SK-N-SH (cell line): ENCODE measurements around the gene DNAH10. TPM values are rescaled to one million over a fixed set of nuclear protein-coding genes. Genes with fewer than 3 reads are reported as not detected.

Source experiments
- CTCF ChIA-PET: fragments of 300-600, 350-600 bp; formaldehyde crosslinking; extraction: SDS; loops from one replicate; lab custom pipeline; 2021; lab: Yijun Ruan, JAX
- POLR2A ChIA-PET: fragments of 350-600 bp; sonication (Branson Sonifier 250); formaldehyde crosslinking; extraction: SDS; loops from one replicate; lab custom pipeline; 2020; ENCODE audit warnings: antibody characterized with exemption, inconsistent platforms; lab: Yijun Ruan, JAX
- DNase-seq: peaks from one replicate; pipeline ENCODE4 v3.0.0; 2012
- H2AFZ ChIP-seq: fragments of 200-600 bp; sonication (generic); 2 replicates; pipeline ENCODE4 v1.8.1; 2016; ENCODE audit warnings: antibody characterized with exemption, mild to moderate bottlenecking, low read depth
- H3F3A ChIP-seq: fragments of 200-600 bp; sonication (generic); replicated peaks from 2 replicates; pipeline ENCODE3; 2016; ENCODE audit warnings: antibody characterized with exemption, mild to moderate bottlenecking; ENCODE audit not compliant: insufficient read depth
- H3K27ac ChIP-seq, 2 experiments: fragments of 200-500 bp in 1 of 2; fragments of 200-600 bp in 1 of 2; sonication (Bioruptor generic) in 1 of 2; sonication (generic), shearing (Covaris generic) in 1 of 2; 2 replicates each; pipeline versions ENCODE4 v1.5.1 to v1.6.1; 2014 to 2016; ENCODE audit warnings: low read depth in 2 of 2, inconsistent platforms in 1 of 2, low read length in 1 of 2, mild to moderate bottlenecking in 1 of 2, mixed read lengths in 1 of 2
- H3K27me3 ChIP-seq: fragments of 200-600 bp; sonication (generic), shearing (Covaris generic); 2 replicates; pipeline ENCODE4 v1.6.1; 2016; ENCODE audit warnings: mixed run types; ENCODE audit not compliant: insufficient read depth
- H3K36me3 ChIP-seq, 2 experiments: fragments of 200-500 bp in 1 of 2; fragments of 200-600 bp in 1 of 2; sonication (Bioruptor generic) in 1 of 2; sonication (generic) in 1 of 2; replicated peaks in 1 of 2; 2 replicates each; pipeline versions ENCODE3 to v1.5.1; 2014 to 2016; ENCODE audit warnings: low read length in 1 of 2, mild to moderate bottlenecking in 1 of 2; ENCODE audit not compliant: insufficient read depth in 2 of 2, control insufficient read depth in 1 of 2
- H3K4me1 ChIP-seq, 2 experiments: fragments of 200-500 bp in 1 of 2; fragments of 200-600 bp in 1 of 2; sonication (Bioruptor generic) in 1 of 2; sonication (generic), shearing (Covaris generic) in 1 of 2; 2 replicates each; pipeline versions ENCODE4 v1.5.1 to v1.6.1; 2014 to 2016; ENCODE audit warnings: low read depth in 1 of 2, low read length in 1 of 2, mixed run types in 1 of 2; ENCODE audit not compliant: insufficient read depth in 2 of 2, control insufficient read depth in 1 of 2
- H3K4me2 ChIP-seq: fragments of 200-600 bp; sonication (generic), shearing (Covaris generic); 2 replicates; pipeline ENCODE4 v1.6.1; 2017; ENCODE audit warnings: mixed run types
- H3K4me3 ChIP-seq, 2 experiments: fragments of 200-500 bp in 1 of 2; fragments of 200-600 bp in 1 of 2; sonication (Bioruptor generic) in 1 of 2; sonication (generic), shearing (Covaris generic) in 1 of 2; 2 replicates each; pipeline versions ENCODE4 v1.5.1 to v1.8.1; 2014 to 2016; ENCODE audit warnings: low read depth in 2 of 2, inconsistent platforms in 1 of 2, low read length in 1 of 2, mild to moderate bottlenecking in 1 of 2, mixed read lengths in 1 of 2, moderate library complexity in 1 of 2
- H3K79me2 ChIP-seq: fragments of 200-600 bp; sonication (generic); 2 replicates; pipeline ENCODE4 v1.8.1; 2017; ENCODE audit warnings: mild to moderate bottlenecking; ENCODE audit not compliant: insufficient read depth
- H3K9ac ChIP-seq: fragments of 200-600 bp; sonication (generic); 2 replicates; pipeline ENCODE4 v1.6.1; 2017; ENCODE audit warnings: mixed run types
- H3K9me2 ChIP-seq: fragments of 200-600 bp; sonication (generic); 2 replicates; pipeline ENCODE4 v1.6.1; 2017; ENCODE audit warnings: mixed run types
- H3K9me3 ChIP-seq: fragments of 200-600 bp; sonication (generic); 2 replicates; pipeline ENCODE4 v1.6.1; 2017; ENCODE audit warnings: mixed run types, mild to moderate bottlenecking, moderate library complexity
- H4K20me1 ChIP-seq: fragments of 200-600 bp; sonication (generic); 2 replicates; pipeline ENCODE4 v1.6.1; 2017; ENCODE audit warnings: mild to moderate bottlenecking, mixed run types; ENCODE audit not compliant: insufficient read depth
- CTCF ChIP-seq: fragments of 200-600 bp; sonication (generic); IDR thresholded peaks from 2 replicates; pipeline ENCODE4 v1.6.1; 2017; ENCODE audit warnings: antibody characterized with exemption, mild to moderate bottlenecking, moderate library complexity
- EP300 ChIP-seq, 2 experiments: IDR thresholded peaks; 2 replicates each; pipeline versions ENCODE4 v1.4.0 to v1.6.1; 2012; ENCODE audit warnings: borderline replicate concordance in 1 of 2, low read depth in 1 of 2, low read length in 1 of 2
- FOXJ3 ChIP-seq: sonication (generic); formaldehyde crosslinking; IDR thresholded peaks from 2 replicates; pipeline ENCODE4 v1.5.1; 2020; ENCODE audit warnings: mild to moderate bottlenecking, missing genetic modification reagents
- FOXM1 ChIP-seq: IDR thresholded peaks from 2 replicates; pipeline ENCODE4 v1.4.0; 2012; ENCODE audit warnings: low read depth, mild to moderate bottlenecking
- GATA2 ChIP-seq: sonication (generic); formaldehyde crosslinking; IDR thresholded peaks from 2 replicates; pipeline ENCODE4 v1.5.0; 2020; ENCODE audit warnings: mild to moderate bottlenecking, missing genetic modification reagents
- MAX ChIP-seq: IDR thresholded peaks from 2 replicates; pipeline ENCODE4 v1.4.0; 2012; ENCODE audit warnings: low read depth
- MEF2A ChIP-seq: IDR thresholded peaks from 2 replicates; pipeline ENCODE4 v1.4.0; 2012; ENCODE audit warnings: low read depth, borderline replicate concordance
- RAD21 ChIP-seq: IDR thresholded peaks from 2 replicates; pipeline ENCODE4 v1.6.1; 2012; ENCODE audit warnings: mild to moderate bottlenecking, low read length
- REST ChIP-seq: IDR thresholded peaks from 2 replicates; pipeline ENCODE4 v1.6.1; 2012; ENCODE audit warnings: mild to moderate bottlenecking, low read depth, low read length, moderate library complexity
- RFX5 ChIP-seq: IDR thresholded peaks from 2 replicates; pipeline ENCODE4 v1.6.1; 2012; ENCODE audit warnings: mild to moderate bottlenecking, improper control_type of control experiment, low read length
- TAF1 ChIP-seq: IDR thresholded peaks from 2 replicates; pipeline ENCODE4 v1.6.1; 2012; ENCODE audit warnings: low read depth, mild to moderate bottlenecking, low read length, moderate library complexity, borderline replicate concordance
- TEAD4 ChIP-seq: IDR thresholded peaks from 2 replicates; pipeline ENCODE4 v1.4.0; 2012; ENCODE audit warnings: mild to moderate bottlenecking, borderline replicate concordance; ENCODE audit not compliant: insufficient read depth
- USF1 ChIP-seq: IDR thresholded peaks from 2 replicates; pipeline ENCODE4 v1.4.0; 2012; ENCODE audit warnings: low read depth, borderline replicate concordance
- USF2 ChIP-seq: fragments of 150-350 bp; IDR thresholded peaks from 2 replicates; pipeline ENCODE4 v1.6.1; 2017; ENCODE audit warnings: antibody characterized with exemption, low read length, low read depth, borderline replicate concordance
- WGBS: methylation state at CpG from one replicate; pipeline ENCODE4 v1.1.6; 2017; ENCODE audit warnings: low lambda C conversion rate; 5-methylcytosine and 5-hydroxymethylcytosine counted together
- polyA plus RNA-seq, 3 experiments: library from polyadenylated mRNA; depleted of rRNA; stranded (reverse); fragments of >200 nt; gene quantifications; 2 replicates each; pipeline ENCODE4 v1.2.3, GENCODE V29; 2012

Gene DNAH10
- polyA plus RNA-seq, 1 of the 3 experiments (the other 2 are of a cell fraction), result 0.13 TPM

GRCh38 chr12:123976227-123976826, 214.2 kb downstream of the DNAH10 start:
- Histone ChIP-seq H3K79me2 (peaks cover 81% of the 10 kb centered on the region), H4K20me1 (peaks cover 10% of the 10 kb centered on the region), H3K9me3 (no peaks in the 10 kb centered on the region), H3K27ac (no peak overlapping the region), H3K4me2 (no peak overlapping the region), H3K36me3 (peaks cover 38 to 53% of the 10 kb centered on the region in 2 experiments), H3K9ac (no peak overlapping the region), H3K4me1 (peaks cover 7% of the 10 kb centered on the region in 2 experiments; a peak in 3 of 4 replicates), H3K4me3 (no peak overlapping the region), H3F3A (peaks cover 11% of the 10 kb centered on the region), H3K27me3 (no peaks in the 10 kb centered on the region), H2AFZ (no peak overlapping the region), H3K9me2 (no peaks in the 10 kb centered on the region)
- ChIA-PET CTCF (interaction anchor here (0.7 to 1.8 kb wide), 4 partner anchors 12 to 56 kb away, joined by 3 to 4 read pairs (median 4); no protein-coding TSS in a partner anchor), POLR2A (interaction anchor here (0.5 kb wide), 1 partner anchor 1847 kb away, joined by 3 read pairs; no protein-coding TSS in a partner anchor)
- TF ChIP-seq MEF2A (no peak), USF2 (no peak), MAX (no peak), FOXM1 (no peak), EP300 (IDR thresholded peaks at IDR 0.05; ENCODE audit: borderline replicate concordance in 1 of 2, low read depth in 1 of 2, low read length in 1 of 2) (no peak), USF1 (no peak), RFX5 (no peak), TAF1 (no peak), FOXJ3 (no peak), RAD21 (no peak), GATA2 (CRISPR knock-in tag) (no peak), CTCF (no peak), REST (no peak), TEAD4 (no peak)
- 98% methylated on average over 7 of the region's 7 CpGs for WGBS
- DNase-seq, result no peak
